SU-DHL-6 (cell line): ENCODE measurements around the gene HECTD1.

Experiments
- H2AFZ ChIP-seq: fragments of 200-600 bp; sonication (generic); 2 replicates; pipeline ENCODE4 v1.6.1; 2014; ENCODE audit warnings: low read depth, mild to moderate bottlenecking, moderate library complexity, mixed read lengths, antibody characterized with exemption, low read length; ENCODE audit not compliant: severe bottlenecking
- H3F3A ChIP-seq: fragments of 200-600 bp; shearing (Covaris generic); 2 replicates; pipeline ENCODE4 v1.6.0; 2016; ENCODE audit warnings: antibody characterized with exemption, mild to moderate bottlenecking; ENCODE audit not compliant: insufficient read depth
- H3K27ac ChIP-seq: fragments of 200-600 bp; sonication (generic); 2 replicates; pipeline ENCODE4 v1.5.1; 2016; ENCODE audit warnings: low read depth, mild to moderate bottlenecking, low read length, moderate library complexity, mixed read lengths
- H3K27me3 ChIP-seq: fragments of 200-600 bp; sonication (generic), shearing (Covaris generic); 2 replicates; pipeline ENCODE4 v1.6.0; 2014; ENCODE audit warnings: mild to moderate bottlenecking, low read length
- H3K36me3 ChIP-seq: fragments of 200-600 bp; sonication (generic); 2 replicates; pipeline ENCODE4 v1.6.1; 2014; ENCODE audit warnings: mild to moderate bottlenecking, low read length, mixed read lengths
- H3K4me2 ChIP-seq: fragments of 300-600, 200-600 bp; shearing (Covaris generic), sonication (generic); 2 replicates; pipeline ENCODE4 v1.6.0; 2014; ENCODE audit warnings: low read length, low read depth, mild to moderate bottlenecking; ENCODE audit not compliant: poor library complexity, severe bottlenecking
- H3K4me3 ChIP-seq: fragments of 200-600 bp; sonication (generic); 2 replicates; pipeline ENCODE4 v1.5.1; 2014; ENCODE audit warnings: antibody characterized with exemption, low read length, mild to moderate bottlenecking, mixed read lengths; ENCODE audit not compliant: insufficient read depth, poor library complexity, severe bottlenecking
- H3K79me2 ChIP-seq: fragments of 200-600 bp; sonication (generic); 2 replicates; pipeline ENCODE4 v1.6.1; 2014; ENCODE audit warnings: mild to moderate bottlenecking, low read length, moderate library complexity; ENCODE audit not compliant: insufficient read depth
- H3K9ac ChIP-seq: fragments of 200-600 bp; sonication (generic); 2 replicates; pipeline ENCODE4 v1.7.0; 2014; ENCODE audit warnings: mild to moderate bottlenecking, low read length
- H3K9me2 ChIP-seq: fragments of 200-600 bp; sonication (generic); replicated peaks from 2 replicates; pipeline ENCODE4 v1.6.1; 2014; ENCODE audit warnings: low read length; ENCODE audit not compliant: insufficient read depth
- H3K9me3 ChIP-seq: fragments of 200-600 bp; sonication (generic); 2 replicates; pipeline ENCODE4 v1.6.1; 2014; ENCODE audit warnings: low read length, mixed read lengths; ENCODE audit not compliant: insufficient read depth
- H4K20me1 ChIP-seq: fragments of 200-600 bp; sonication (generic); 2 replicates; pipeline ENCODE4 v1.6.1; 2014; ENCODE audit warnings: low read depth, mild to moderate bottlenecking, antibody characterized with exemption, low read length, moderate library complexity, mixed read lengths
- EZH2phosphoT487 ChIP-seq: fragments of 200-600 bp; sonication (generic), shearing (Covaris generic); conservative IDR thresholded peaks from 2 replicates; pipeline ENCODE4 v1.6.1; 2018; ENCODE audit warnings: mild to moderate bottlenecking, antibody characterized with exemption, low read length, moderate library complexity, mixed read lengths
- TF ChIP-seq, protein P1 (sequence below): fragments of 200-600 bp; sonication (generic); IDR thresholded peaks from one replicate; pipeline ENCODE4 v1.5.1; 2017; ENCODE audit warnings: antibody characterized with exemption, mild to moderate bottlenecking, low read length, moderate library complexity; ENCODE audit not compliant: insufficient read depth, poor library complexity, severe bottlenecking

Gene HECTD1

DNA sequence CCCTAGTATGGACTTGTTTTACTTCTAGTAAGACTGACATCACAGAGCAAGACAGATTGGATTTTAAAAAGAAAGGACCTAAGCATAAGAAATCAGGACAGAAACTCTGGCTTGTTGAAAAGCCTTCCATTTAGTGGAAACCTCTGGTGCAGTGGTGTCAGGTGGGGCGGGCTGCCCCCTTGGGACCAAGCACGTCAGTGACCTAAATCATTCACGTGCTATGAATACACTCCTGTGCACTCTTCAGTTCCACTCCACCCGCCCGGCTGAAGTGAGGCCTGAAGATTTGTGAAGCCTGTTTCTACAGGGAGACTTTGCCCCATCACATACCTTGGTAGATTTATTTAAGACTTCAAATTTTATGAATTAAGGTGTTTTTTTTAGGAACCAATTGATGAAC is 123.2 kb downstream of the HECTD1 start:
- H3K9me2 ChIP-seq: no peaks in the 10 kb centered on the region
- peak overlapping the region; percentile 43 for H3K9ac ChIP-seq
- H3K79me2 ChIP-seq: no peaks in the 10 kb centered on the region
- H2AFZ ChIP-seq: peak overlapping the region; percentile 78
- peaks cover 4% of the 10 kb centered on the region; the same call in 1 of the 2 replicates for H3F3A ChIP-seq
- no peaks in the 10 kb centered on the region for H3K27me3 ChIP-seq
- peak overlapping the region; percentile 62 for H3K4me2 ChIP-seq
- no peaks in the 10 kb centered on the region for H3K36me3 ChIP-seq
- TF ChIP-seq, protein P1, sequence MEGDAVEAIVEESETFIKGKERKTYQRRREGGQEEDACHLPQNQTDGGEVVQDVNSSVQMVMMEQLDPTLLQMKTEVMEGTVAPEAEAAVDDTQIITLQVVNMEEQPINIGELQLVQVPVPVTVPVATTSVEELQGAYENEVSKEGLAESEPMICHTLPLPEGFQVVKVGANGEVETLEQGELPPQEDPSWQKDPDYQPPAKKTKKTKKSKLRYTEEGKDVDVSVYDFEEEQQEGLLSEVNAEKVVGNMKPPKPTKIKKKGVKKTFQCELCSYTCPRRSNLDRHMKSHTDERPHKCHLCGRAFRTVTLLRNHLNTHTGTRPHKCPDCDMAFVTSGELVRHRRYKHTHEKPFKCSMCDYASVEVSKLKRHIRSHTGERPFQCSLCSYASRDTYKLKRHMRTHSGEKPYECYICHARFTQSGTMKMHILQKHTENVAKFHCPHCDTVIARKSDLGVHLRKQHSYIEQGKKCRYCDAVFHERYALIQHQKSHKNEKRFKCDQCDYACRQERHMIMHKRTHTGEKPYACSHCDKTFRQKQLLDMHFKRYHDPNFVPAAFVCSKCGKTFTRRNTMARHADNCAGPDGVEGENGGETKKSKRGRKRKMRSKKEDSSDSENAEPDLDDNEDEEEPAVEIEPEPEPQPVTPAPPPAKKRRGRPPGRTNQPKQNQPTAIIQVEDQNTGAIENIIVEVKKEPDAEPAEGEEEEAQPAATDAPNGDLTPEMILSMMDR: peak; percentile 10
- no peak for TF ChIP-seq EZH2phosphoT487
- no peaks in the 10 kb centered on the region for H3K9me3 ChIP-seq
- H3K4me3 ChIP-seq: no peak overlapping the region
- H4K20me1 ChIP-seq: no peaks in the 10 kb centered on the region
- H3K27ac ChIP-seq: peak overlapping the region; percentile 63

DNA sequence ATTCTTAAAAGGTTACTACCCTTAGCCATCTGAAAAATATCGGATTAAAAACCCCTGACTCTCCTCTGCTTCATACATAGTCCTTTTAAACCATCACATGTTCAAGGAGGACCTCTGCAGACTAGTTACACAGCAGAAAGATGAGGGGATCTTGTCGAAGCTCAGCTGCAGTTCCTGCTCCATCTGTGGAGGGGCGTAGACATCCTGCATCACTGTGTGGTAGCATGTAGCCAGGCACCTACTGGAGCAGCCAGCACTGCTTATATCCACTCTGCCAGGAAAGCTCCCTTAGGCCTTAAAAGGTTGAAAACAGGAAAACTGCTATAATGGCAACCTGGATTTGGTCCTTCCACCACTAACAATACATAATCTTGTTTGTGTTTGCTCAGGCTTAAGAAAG is 123.8 kb downstream of the HECTD1 start:
- no peaks in the 10 kb centered on the region for H3K27me3 ChIP-seq
- peak overlapping the region; percentile 62 for H3K4me2 ChIP-seq
- H4K20me1 ChIP-seq: no peaks in the 10 kb centered on the region
- no peaks in the 10 kb centered on the region for H3K36me3 ChIP-seq
- peak overlapping the region; percentile 78 for H2AFZ ChIP-seq
- no peaks in the 10 kb centered on the region for H3K9me2 ChIP-seq
- peak overlapping the region; percentile 43 for H3K9ac ChIP-seq
- H3K79me2 ChIP-seq: no peaks in the 10 kb centered on the region
- H3F3A ChIP-seq: peaks cover 4% of the 10 kb centered on the region; the same call in 1 of the 2 replicates
- no peaks in the 10 kb centered on the region for H3K9me3 ChIP-seq
- TF ChIP-seq, protein P1: no peak
- TF ChIP-seq EZH2phosphoT487: no peak
- H3K27ac ChIP-seq: peak overlapping the region; percentile 63
- no peak overlapping the region for H3K4me3 ChIP-seq

DNA sequence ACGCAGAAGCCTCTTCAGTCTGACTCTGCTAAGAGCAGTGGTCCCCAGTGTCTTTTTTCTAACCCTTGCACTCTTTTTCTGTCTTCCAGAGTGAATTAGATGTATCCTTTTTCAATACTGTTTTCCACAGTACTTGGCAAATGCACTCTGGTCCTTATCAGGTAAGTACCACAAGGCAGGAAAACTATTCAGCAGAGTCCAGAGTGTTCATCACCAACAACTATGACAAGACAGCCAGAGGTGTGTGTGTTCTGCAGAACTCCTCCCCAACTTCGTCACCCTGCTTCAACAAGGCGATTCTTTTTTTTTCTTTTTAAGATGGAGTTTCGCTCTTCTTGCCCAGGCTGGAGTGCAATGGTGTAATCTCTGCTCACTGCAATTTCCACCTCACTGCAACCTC is 127.1 kb downstream of the HECTD1 start:
- Histone ChIP-seq H4K20me1 (no peaks in the 10 kb centered on the region), H3K27me3 (no peaks in the 10 kb centered on the region), H3K4me3 (no peak overlapping the region), H3K9ac (no peak overlapping the region), H3K27ac (no peak overlapping the region), H3K9me3 (no peaks in the 10 kb centered on the region), H2AFZ (no peak overlapping the region), H3K36me3 (no peaks in the 10 kb centered on the region), H3K79me2 (no peaks in the 10 kb centered on the region), H3K4me2 (no peak overlapping the region), H3F3A (peaks cover 4% of the 10 kb centered on the region; the same call in 1 of the 2 replicates), H3K9me2 (no peaks in the 10 kb centered on the region)
- TF ChIP-seq, protein P1: no peak
- TF ChIP-seq EZH2phosphoT487: no peak
